GM18520 (cell line): ENCODE data around the gene LTBR.

Source experiments
- ATAC-seq: cut with Tn5 transposase; IDR thresholded peaks from one replicate; pipeline ENCODE4 v1.9.1; 2021; ENCODE audit not compliant: unreplicated experiment

LTBR gene

DNA sequence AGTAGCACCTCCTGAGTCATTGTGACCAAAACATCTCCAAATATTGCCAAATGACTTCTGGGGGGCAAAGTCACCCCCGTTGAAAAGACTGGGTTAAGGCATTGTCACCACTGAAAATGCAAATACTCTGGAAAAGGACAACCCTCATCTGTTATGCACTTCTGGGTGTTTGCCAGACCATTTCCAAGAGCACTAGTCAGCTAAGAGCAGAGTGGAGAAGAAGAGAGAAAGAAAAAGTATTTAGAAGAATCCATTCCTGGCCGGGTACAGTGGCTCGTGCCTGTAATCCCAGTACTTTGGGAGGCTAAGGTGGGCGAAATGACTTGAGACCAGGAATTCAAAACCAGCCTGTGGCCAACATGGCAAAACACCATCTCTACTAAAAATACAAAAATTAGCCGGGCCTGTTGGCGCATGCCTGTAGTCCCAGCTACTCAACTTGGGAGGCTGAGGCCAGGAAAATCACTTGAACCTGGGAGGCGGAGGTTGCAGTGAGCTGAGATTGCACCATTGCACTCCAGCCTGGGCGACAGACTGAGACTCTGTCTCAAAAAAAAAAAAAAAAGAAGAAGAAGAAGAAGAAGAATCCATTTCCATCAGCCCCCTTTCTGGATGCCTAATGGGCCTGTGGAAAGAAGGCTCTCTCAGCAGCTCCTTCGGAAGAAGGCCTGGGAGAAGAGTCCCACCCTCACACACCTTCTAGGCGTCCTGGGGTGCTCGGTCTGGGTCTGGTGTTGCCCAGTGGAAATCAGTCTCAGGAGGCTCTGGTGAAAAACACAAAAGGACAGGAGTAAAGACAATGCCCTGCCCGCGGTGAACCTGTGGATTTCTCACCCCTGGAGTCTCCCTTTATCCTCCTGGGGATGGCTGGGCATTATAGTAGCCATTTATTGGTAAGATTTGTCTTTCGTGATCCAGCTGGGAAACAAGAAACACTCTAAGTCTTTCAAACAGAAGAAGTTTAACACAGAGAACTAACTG is 3.5 kb upstream of the LTBR start:
- ATAC-seq, result no peak

DNA sequence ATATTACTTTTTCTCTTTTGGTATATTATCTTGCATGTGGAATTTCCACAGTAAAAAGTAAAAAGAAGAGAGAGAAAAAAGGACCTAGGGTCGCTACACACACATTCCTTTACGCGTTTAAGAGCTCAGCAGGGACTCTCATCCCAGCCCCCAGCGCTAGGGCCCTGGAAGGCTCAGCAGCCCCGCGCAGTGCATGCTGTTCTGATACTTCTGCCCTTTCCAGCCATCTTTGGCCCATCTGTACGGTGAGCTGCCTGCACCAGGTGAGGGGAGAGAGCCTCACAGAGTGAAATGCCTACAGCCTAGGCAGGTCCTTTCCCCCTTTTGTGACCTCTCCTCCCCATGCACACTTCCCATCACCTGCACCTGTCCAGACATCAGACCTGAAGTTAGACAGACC is 1.6 kb upstream of the LTBR start:
- no peak for ATAC-seq

DNA sequence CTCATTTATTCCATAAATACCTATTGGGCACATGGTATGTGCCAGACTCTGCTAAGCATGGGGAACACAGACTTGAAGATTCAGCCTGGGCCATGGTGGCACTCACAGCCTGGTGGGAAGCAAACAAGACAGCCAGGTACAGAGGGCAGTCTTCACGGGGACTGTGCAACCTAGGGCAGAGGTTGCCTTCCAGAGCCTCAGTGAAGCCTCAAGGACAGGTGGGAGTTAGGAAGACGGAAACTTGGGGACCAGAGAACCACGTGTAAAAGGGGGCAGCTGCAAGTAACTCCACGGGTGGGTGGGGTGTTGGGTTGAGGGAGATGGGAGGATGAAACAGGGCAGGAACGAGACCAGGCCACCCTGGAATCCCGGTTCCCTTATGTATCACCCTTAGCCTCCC is 980 bp upstream of the LTBR start:
- ATAC-seq, result no peak

DNA sequence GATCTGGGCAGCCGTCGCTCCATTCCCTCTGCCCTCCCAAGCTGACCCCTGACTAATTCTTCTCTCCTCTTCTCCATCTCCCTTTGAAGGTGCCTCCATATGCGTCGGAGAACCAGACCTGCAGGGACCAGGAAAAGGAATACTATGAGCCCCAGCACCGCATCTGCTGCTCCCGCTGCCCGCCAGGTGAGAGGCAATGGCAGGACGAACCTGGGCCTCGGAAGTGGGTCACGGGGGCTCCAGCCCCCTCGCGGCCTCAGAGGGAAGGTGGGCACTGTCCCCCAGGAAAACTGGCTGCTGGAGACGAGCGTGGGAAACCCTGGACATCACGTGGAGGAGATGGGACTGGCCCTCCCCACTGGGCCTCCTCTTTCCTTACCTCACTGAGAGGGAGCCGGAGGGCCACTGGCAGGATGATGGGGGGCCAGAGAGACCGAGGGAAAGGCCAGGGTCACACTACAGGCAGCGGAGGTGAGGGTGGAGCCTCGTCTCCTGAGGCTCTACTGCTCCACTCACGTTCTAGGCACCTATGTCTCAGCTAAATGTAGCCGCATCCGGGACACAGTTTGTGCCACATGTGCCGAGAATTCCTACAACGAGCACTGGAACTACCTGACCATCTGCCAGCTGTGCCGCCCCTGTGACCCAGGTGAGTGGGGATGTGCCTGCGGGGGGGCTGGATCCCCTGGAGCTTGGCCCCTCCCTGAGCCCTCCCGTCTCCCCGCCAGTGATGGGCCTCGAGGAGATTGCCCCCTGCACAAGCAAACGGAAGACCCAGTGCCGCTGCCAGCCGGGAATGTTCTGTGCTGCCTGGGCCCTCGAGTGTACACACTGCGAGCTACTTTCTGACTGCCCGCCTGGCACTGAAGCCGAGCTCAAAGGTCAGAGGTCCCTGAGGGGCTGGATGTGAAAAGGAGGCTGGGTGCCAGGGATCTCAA is 806 bp downstream of the LTBR start:
- ATAC-seq, result no peak

DNA sequence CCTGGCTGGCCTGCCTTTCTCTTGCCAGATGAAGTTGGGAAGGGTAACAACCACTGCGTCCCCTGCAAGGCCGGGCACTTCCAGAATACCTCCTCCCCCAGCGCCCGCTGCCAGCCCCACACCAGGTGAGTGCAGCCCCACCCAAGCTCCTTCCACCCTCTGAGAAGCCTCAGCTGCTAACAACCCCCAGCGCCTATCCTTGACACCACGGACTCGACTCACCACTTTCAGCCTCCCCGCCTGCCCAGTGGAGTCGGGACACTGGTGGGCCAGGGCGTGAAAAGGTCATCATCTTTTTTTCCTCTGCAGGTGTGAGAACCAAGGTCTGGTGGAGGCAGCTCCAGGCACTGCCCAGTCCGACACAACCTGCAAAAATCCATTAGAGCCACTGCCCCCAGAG is 2.1 kb downstream of the LTBR start:
- ATAC-seq, result no peak

DNA sequence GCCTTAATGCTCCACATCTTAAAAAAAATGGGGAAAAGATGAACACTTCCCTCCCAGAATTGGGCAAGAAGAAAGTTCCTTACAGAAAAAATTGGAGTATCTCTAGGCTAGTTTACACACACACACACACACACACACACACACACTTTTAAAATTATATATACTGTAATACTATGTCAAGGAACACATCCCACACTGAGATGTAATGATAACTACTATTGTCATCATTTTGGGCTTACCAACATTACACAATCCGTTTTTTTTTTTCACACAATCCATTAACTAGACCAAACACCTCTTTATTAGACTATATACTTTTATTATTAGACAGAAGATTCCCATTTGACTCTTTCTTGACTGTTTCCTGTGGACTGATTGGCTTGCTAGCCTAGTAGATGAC is 2.5 kb downstream of the LTBR start:
- no peak for ATAC-seq

DNA sequence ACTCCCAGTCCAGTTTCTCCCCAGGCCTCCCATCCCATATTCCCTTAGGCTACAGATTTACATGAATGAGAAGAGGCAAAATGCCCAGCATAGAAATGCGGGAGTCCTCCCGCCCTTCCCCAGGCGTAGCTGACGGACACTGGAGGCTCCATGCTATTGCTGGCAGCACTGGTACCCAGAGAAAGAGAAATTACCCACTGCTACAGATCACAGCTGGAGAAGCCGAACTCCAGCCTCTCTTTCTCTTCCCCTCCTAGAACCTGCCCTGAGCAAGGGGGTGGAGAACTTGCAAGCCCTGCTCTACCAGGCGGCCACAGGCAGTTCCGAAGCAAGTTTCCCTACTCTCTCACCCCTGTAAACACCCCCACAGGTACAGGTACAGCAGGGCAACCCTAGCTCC is 3.6 kb downstream of the LTBR start:
- no peak for ATAC-seq

DNA sequence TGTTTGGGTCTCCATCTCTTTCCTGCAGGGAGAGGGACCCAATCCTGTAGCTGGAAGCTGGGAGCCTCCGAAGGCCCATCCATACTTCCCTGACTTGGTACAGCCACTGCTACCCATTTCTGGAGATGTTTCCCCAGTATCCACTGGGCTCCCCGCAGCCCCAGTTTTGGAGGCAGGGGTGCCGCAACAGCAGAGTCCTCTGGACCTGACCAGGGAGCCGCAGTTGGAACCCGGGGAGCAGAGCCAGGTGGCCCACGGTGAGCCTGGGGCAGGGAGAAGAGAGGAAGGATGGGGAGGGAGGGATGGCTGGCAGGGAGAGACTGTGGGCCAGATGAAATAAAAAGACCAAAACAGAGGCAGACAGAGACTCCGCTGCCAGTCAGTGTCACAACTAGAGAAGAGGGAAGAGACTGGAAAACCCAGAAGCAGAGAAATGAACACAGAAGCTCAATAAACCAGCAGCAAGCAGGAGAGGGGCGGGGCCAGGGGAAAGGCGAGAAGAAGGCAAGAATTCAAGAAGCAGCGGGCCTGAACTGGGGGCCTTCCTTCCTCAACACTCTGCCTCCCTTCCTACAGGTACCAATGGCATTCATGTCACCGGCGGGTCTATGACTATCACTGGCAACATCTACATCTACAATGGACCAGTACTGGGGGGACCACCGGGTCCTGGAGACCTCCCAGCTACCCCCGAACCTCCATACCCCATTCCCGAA is 6.3 kb downstream of the LTBR start:
- no peak for ATAC-seq

DNA sequence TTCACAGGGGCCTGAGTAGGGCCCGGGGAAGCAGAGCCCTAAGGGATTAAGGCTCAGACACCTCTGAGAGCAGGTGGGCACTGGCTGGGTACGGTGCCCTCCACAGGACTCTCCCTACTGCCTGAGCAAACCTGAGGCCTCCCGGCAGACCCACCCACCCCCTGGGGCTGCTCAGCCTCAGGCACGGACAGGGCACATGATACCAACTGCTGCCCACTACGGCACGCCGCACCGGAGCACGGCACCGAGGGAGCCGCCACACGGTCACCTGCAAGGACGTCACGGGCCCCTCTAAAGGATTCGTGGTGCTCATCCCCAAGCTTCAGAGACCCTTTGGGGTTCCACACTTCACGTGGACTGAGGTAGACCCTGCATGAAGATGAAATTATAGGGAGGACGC is 7.1 kb downstream of the LTBR start:
- no peak for ATAC-seq

DNA sequence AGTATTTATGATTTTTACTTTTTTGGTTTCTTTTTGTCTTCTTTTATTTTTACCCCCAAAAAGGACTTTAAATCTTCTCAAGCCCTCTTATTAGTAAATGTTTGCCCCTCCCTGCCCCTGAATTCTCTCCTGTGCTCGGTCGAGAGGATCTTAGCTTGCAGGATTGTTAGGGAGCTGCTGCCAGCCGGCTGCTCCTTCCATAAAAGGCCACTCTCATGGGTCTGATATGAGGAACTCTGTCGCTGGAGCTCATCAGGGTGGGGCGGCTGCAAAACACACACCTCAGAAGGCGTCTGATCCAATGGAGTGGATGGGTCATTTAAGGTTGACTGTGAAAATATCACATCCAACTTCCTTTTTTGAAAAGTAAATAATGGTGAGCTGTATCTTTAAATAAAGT is 8.5 kb downstream of the LTBR start:
- no peak for ATAC-seq

DNA sequence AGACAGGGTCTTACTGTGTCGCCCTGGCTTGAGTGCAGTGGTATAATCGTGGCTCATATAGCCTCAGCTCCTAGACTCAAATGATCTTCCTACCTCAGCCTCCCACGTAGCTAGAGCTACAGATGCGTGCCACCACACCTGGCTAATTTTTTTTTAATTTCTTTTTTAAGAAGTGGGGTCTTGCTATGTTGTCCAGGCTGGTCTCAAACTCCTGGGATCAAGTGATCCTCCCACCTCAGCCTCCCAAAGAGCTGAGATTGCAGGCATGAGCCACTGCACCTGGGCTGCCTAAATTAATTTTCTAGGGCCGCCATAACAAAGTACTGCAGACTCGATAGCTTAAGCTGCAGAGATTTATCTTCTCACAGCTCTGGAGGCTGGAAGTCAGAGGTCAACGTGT is 9.1 kb downstream of the LTBR start:
- no peak for ATAC-seq

DNA sequence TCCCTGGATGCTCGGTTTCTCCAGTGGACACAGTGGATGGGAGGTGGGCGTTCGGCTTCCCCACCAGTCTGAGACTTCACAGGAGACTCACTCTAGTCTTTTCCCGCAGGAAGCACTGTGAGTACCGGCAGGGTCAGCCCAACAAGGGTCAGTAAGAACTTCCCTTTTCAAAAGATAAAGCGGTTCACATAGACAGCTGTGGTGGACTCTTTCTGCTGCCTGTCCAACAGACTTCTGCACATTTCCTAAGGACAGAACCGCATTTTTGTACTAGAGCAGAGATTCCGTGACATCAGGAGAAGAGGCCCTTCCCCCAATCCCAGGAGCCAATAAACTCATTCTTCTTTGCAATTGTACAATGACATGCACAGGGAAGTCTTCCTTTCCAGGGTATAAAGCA is 10.4 kb downstream of the LTBR start:
- ATAC-seq, result no peak

DNA sequence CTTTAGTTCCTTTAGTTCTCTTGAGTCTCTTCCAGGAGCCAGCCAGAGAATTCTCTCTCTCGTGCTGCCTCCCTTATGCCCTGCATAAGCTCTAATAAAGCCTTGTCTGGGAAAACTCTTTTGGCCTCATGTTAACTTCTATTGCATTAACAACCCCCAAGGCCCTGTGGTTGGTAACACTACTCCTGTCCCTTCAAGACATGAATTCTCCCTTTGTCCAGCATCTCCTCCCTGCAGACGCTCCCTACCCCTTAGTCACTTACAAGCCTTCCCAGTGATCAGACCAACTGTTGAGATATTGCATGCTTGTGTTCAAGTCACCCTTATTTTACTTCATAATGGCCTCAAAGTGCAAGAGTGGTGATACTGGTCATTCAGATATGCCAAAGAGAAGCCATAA is 12.1 kb downstream of the LTBR start:
- ATAC-seq, result no peak

DNA sequence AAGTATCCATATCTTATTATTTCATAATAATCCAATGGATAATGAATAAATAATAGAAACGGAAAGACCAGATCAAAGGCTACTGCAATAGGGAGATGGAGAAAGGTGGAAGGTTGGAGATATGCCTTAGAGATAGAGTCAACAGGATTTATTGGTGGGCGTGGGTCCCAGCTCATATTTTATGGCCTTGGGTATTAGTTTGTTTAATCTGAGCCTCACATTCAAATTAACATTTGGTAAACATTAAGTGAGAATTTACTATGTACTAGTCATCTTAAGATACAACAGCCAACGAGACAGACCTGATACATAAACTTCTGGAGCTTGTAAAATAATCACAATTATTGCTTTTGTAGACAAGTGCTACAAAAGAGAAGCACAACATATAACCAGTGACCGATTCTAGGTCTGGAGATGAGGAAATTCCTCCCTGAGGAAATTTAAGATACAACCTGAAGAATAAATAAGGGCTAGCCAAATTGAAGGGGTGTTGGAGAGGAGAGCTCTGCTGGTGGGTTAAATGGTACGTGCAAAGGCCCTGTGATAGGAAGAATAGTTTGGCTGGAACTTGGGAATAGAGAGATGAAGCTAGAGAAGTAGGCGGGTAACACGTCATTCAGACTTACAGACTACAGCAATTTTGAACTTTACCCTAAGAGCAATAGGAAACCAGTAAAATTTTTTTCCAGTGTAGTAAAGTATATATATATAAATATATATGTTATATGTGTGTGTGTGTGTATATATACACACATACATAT is 16.1 kb downstream of the LTBR start:
- ATAC-seq, result no peak

DNA sequence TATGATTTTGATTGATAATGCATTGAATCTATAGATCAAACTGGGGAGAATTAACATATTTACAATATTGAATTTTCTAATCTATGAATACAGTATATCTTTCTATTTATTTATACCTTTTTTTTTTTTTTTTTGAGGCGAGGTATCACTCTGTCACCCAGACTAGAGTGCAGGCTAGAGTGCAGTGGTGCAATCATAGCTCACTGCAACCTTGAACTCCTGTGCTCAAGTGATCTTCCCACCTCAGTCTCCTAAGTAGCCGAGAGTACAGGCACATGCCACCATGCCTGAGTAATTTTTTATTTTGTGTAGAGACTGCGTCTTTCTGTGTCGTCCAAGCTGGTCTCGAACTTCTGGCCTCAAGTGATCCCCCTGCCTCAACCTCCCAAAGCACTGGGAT is 20.4 kb downstream of the LTBR start:
- no peak for ATAC-seq

DNA sequence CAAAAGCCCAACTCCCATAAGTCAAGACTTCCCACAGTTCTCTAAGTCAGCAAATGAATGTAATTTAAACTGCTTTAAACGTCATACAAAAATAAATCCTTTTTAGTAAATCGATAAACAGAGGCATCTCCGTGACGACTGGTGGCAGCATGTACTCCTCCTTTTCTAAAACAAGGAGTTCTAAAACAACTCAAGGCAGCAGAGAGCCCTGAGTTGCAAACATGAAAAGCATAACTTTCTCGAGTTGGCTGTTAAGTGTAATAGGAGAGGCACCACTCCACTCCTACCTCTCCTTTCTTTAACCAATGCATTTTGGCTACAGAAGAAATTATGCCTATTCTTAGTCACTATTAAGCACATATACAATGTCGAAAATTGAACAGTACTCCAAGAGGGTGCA is 22.0 kb downstream of the LTBR start:
- ATAC-seq, result no peak

DNA sequence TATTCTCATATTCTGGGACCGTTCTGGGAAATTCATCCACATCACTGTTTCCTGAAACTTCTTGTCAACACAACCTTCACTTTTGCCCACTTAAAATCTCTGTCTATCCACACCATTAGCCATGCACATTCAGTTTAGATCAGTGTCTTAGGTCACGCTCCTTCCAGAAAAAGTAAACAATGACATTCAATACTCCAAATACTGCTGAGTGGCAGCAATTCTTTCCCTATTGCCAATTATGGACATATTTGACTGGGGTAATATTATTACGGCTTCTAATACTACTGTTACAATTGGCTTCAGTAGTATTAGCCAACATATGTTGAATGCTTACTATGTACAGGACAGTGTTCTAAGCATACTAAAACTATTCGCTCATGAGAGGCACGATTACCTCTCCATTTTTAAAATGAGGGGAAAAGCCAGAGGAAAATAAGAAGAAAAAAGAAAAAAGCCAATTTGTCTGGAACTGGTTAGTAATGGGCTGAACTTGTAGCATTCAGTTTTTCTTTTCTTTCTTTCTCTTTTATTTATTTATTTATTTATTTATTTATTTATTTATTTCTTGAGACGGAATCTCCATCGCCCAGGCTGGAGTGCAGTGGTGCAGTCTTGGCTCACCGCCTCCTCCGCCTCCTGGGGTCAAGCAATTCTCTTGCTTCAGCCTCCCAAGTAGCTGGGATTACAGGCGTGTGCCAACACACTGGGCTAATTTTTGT is 23.4 kb downstream of the LTBR start:
- no peak for ATAC-seq

DNA sequence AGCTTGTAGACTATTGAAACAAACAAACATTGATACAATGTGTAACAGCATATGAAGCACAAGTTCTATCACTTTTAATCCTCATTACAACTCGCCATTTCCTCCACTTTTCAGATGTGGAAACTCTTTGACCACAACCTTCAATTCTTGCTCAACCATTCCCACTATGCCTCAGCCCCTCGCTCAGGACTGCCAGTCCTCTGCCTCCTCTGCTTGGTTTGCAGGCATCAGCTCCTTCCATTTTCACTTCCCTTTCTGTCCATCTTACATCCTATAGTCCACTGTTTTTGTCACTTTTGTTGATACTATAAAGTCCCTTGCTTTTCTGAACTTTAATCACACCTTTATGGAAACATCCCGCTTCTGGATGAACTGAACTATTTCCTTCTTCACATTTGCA is 32.6 kb downstream of the LTBR start:
- ATAC-seq, result no peak

DNA sequence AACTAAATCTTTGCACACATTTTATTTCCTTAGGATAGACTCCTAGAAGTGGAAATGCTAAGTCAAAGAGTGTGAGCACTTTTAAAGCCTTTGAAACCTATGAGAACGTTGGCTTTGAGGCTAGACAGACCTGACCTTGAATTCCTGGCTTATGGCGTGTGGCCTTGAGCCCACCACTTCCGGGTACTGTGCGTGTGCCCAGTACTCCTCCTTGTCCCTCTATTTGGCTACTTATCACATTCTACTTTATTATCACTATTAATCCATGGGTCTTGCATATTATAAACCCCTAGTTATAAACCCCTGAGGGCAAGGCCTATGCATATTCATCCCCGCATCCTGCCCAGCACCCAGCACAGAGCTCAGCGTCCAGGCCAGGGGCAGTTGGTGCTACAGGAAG is 34.8 kb downstream of the LTBR start:
- no peak for ATAC-seq

DNA sequence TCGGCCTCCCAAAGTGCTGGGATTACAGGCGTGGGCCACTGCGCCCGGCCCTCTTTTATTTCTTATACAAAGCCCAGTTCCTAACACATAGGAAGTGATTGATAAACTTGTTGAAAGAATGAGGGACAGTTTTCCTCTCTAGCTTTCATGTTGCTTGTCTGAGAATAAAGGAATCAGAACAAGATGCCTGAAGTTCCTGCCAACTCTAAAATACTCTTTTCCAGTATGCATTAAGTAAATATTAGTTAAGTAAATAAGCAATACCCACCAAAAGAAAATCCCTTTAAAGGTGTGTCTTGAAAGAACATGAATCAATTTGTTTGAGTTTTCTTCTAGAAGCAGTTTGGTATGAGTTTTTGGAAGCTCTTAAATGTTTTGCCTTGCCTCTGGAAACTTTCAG is 36.4 kb downstream of the LTBR start:
- ATAC-seq, result no peak
